Activated CD8-positive, alpha-beta T cell treated with anti-CD3 and anti-CD28 coated beads, Interleukin-2, amount 10 ng/mL, durations not matched to agents 7 days and 5 days (primary cell): Measurements from ENCODE around the gene LRMDA. TPM values are rescaled to one million over a fixed set of nuclear protein-coding genes. Genes with fewer than 3 reads are reported as not detected.

Experiments
- ATAC-seq: fragments of 150-1000 bp; cut with Tn5 transposase; one replicate; pipeline ENCODE4 v1.10.0; 2021; ENCODE audit warnings: moderate library complexity
- CTCF ChIA-PET: fragments of 350-600 bp; sonication (Branson Sonifier 250); formaldehyde crosslinking; loops from one replicate; lab custom pipeline; 2021; ENCODE audit warnings: antibody characterized with exemption; lab: Charles Lee
- POLR2A ChIA-PET: fragments of 350-600 bp; sonication (Branson Sonifier 250); formaldehyde crosslinking; loops from one replicate; lab custom pipeline; 2021; ENCODE audit warnings: antibody characterized with exemption; lab: Charles Lee
- DNase-seq: peaks from one replicate; pipeline ENCODE4 v3.0.0-alpha.2; 2020
- H3K27ac Mint-ChIP-seq: one replicate; pipeline ENCODE4 v1.8.0; 2021; ENCODE audit warnings: mild to moderate bottlenecking, mixed read lengths
- H3K27me3 Mint-ChIP-seq: one replicate; pipeline ENCODE4 v1.8.0; 2021; ENCODE audit warnings: low read depth, mixed read lengths
- H3K36me3 Mint-ChIP-seq: one replicate; pipeline ENCODE4 v1.8.0; 2021; ENCODE audit warnings: low read depth, mixed read lengths
- H3K4me1 Mint-ChIP-seq: one replicate; pipeline ENCODE4 v1.8.0; 2021; ENCODE audit warnings: low read depth, mixed read lengths
- H3K4me3 Mint-ChIP-seq: one replicate; pipeline ENCODE4 v1.8.0; 2021; ENCODE audit warnings: mild to moderate bottlenecking, mixed read lengths
- H3K9me3 Mint-ChIP-seq: one replicate; pipeline ENCODE4 v1.8.0; 2022; ENCODE audit warnings: mixed read lengths; ENCODE audit not compliant: insufficient read depth
- total RNA-seq, 2 experiments: library from RNA; stranded (reverse); gene quantifications; one replicate each; pipeline ENCODE4 v1.2.3, GENCODE V29; 2021

LRMDA gene
- total RNA-seq, 2 experiments from 2014 or later = not detected

DNA sequence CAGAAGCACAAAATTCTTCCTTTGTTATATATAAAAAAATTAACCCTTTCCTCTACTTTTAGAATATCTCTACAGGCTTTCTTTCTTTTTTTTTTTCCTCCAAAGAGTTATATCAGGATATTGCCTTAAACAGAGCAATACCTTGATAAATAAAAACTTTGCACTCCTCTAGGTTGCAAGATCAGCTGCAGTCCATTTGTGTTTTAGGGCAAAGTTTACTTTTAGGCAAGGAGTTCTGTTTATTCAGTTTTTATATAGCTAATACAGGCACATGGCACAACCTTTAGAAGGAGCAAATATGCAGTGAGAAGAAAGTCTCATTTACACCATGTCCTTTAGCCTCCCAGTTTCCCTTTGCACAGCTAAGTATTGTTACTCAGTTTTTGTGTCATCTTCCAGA is 10.3 kb downstream of the LRMDA start:
- DNase-seq (no peak), ATAC-seq (no peak)
- no peak overlapping the region for H3K27ac Mint-ChIP-seq
- peaks cover 21% of the 10 kb centered on the region for H3K9me3 Mint-ChIP-seq
- no peak overlapping the region for H3K4me3 Mint-ChIP-seq
- peaks cover 3% of the 10 kb centered on the region for H3K27me3 Mint-ChIP-seq
- ChIA-PET POLR2A (no interaction called here), CTCF (no interaction called here)
- no peaks in the 10 kb centered on the region for H3K36me3 Mint-ChIP-seq
- H3K4me1 Mint-ChIP-seq = no peaks in the 10 kb centered on the region

DNA sequence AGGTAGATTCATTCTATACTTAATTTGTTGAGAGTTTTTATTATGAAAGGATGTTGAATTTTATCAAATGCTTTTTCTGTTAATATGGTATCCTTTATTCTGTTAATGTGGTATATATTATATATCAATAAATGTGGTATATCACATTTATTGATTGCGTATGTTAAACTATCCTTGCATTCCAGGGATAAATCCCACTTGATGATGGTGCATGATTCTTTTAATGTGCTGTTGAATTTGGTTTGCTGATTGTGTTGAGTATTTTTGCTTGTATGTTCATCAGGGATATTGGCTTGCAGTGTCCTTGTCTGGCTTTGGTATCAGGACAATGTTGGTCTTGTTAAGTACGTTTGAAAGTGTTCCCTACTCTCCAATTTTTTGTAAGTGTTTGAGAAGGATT is 11.9 kb downstream of the LRMDA start:
- no peak for ATAC-seq
- no peak overlapping the region for H3K4me3 Mint-ChIP-seq
- DNase-seq = no peak
- POLR2A ChIA-PET = no interaction called here
- peaks cover 24% of the 10 kb centered on the region for H3K9me3 Mint-ChIP-seq
- H3K27ac Mint-ChIP-seq = no peak overlapping the region
- H3K4me1 Mint-ChIP-seq = no peaks in the 10 kb centered on the region
- CTCF ChIA-PET = no interaction called here
- no peaks in the 10 kb centered on the region for H3K27me3 Mint-ChIP-seq
- no peaks in the 10 kb centered on the region for H3K36me3 Mint-ChIP-seq

DNA sequence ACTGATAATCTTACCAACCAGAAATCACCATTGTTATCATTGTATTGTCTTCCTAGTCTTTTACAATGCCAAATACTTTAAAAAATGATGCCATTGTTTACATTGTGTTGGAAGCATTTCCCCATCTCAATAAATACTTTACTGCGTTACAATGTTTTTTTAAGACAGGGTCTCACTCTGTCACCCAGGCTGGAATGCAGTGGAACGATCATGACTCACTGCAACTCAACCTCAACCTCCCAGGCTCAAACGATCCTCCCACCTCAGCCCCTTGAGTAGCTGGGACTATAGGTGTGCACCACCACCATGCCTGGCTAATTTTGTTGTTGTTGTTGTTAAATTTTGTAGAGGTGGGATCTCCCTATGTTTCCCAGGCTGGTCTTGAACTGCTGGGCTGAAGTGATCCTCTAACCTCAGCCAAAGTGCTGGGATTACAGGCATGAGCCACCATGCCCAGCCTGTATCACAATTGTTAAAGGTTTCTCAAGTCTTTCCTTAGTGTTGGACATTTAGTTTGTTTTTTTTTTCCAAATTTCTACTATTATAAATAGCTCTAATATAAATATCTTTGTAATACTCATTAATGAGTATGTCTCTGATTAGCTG is 13.5 kb downstream of the LRMDA start:
- Mint-ChIP-seq H3K9me3 (peaks cover 24% of the 10 kb centered on the region), H3K27ac (no peak overlapping the region), H3K27me3 (no peaks in the 10 kb centered on the region), H3K36me3 (no peaks in the 10 kb centered on the region), H3K4me3 (no peak overlapping the region), H3K4me1 (no peaks in the 10 kb centered on the region)
- ChIA-PET CTCF (no interaction called here), POLR2A (no interaction called here)
- ATAC-seq (no peak), DNase-seq (no peak)

DNA sequence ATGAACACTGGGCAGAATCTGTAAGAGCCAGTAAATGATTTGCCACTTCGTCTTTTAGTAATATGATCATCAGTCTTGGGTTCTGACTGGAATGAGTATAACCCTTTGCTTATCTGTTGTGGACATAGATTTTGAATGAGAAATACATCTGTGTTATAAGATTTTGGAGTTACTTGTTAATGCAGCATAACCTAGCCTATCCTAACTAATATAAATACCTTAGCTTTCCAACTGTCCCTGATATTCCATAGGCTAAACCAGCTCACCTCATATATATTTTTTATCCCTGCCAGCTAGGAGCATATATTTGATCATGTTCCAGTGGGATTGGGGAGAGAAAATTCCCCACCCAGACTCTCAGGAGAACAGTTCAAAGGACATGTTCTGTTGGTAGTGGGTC is 15.1 kb downstream of the LRMDA start:
- POLR2A ChIA-PET = interaction anchor here (0.6 kb wide), 1 partner anchor 1947 kb away, joined by 3 read pairs; no protein-coding TSS in a partner anchor
- CTCF ChIA-PET = no interaction called here
- Mint-ChIP-seq H3K4me3 (no peak overlapping the region), H3K9me3 (peaks cover 24% of the 10 kb centered on the region), H3K27ac (no peak overlapping the region), H3K36me3 (no peaks in the 10 kb centered on the region), H3K27me3 (no peaks in the 10 kb centered on the region), H3K4me1 (no peaks in the 10 kb centered on the region)
- no peak for ATAC-seq
- no peak for DNase-seq

DNA sequence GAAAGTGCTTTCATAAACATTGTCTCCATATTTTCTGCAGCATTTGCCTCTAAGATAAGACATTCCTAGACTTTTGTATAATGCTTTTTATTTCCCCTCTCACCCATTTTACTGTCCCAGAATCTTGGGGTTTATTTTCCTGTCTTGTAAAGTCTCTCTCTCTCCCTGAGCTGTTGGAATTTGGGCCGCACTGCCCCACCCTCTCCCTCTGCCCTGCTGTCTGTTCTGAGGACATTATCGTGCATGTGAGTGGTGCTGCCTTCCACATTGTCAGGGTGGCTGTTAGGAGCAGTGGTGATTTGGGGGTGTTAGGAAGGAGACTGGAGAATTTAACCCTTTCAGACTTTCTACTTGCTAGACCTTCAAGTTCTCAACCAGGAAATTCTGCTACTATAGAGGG is 16.7 kb downstream of the LRMDA start:
- H3K27me3 Mint-ChIP-seq = no peaks in the 10 kb centered on the region
- H3K4me3 Mint-ChIP-seq = no peak overlapping the region
- DNase-seq (no peak), ATAC-seq (no peak)
- H3K4me1 Mint-ChIP-seq = no peaks in the 10 kb centered on the region
- ChIA-PET CTCF (no interaction called here), POLR2A (no interaction called here)
- H3K27ac Mint-ChIP-seq = no peak overlapping the region
- no peaks in the 10 kb centered on the region for H3K36me3 Mint-ChIP-seq
- H3K9me3 Mint-ChIP-seq = peaks cover 15% of the 10 kb centered on the region

DNA sequence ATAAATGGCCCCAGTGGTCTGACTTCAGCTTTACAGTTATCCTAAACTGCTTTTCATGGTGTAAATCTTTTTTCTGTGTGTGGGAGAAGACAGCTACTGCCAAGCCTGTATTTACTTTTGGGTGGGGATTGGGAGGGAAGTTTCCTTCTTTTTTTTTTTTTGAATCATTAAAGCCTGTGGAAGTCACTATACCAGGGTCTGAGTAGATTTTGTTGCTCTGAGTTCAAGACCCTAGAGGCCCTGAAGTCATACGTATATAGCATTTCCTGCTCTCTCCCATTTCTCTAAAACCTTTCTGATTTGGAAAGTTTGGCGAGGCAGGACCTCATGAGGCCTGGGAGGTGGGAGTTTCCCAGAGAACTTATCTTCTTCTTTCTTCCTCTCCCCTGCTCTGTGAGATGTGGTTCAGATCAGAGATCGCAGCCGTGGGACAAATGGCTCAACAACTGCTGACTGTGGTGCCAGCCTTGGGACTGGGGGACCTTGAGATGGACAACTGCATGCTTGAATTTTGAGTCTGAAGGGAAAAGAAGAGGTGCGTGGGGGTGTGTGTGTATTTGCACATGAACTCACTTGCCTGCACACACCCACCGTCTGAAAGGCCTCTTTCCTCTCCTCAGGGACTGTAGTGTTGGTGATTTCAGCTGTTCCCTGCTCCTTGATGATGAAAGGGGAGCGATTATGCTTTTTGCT is 18.1 kb downstream of the LRMDA start:
- DNase-seq (no peak), ATAC-seq (no peak)
- ChIA-PET POLR2A (no interaction called here), CTCF (no interaction called here)
- peaks cover 15% of the 10 kb centered on the region for H3K9me3 Mint-ChIP-seq
- no peaks in the 10 kb centered on the region for H3K36me3 Mint-ChIP-seq
- H3K4me3 Mint-ChIP-seq = no peak overlapping the region
- H3K27ac Mint-ChIP-seq = no peak overlapping the region
- no peaks in the 10 kb centered on the region for H3K4me1 Mint-ChIP-seq
- H3K27me3 Mint-ChIP-seq = no peaks in the 10 kb centered on the region

DNA sequence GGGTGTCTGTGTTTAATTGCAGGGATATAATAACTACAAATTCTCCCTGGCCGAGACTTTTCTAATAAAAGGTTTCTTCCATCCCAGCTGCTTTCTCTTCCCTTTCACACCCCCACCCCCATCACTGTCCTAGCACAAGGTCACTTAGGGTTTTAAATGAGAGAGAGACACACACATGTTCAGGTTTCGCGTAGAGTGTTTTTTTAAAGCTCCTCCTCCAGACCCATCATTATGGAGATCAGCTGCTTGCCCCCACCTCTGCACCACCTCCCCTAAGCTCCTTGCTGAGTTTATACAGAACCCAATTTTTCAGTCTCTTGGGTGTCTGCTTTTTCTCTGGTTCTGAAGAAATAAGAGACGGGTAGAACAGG is 18.6 kb downstream of the LRMDA start:
- CTCF ChIA-PET = no interaction called here
- Mint-ChIP-seq H3K36me3 (no peaks in the 10 kb centered on the region), H3K27me3 (no peaks in the 10 kb centered on the region), H3K9me3 (peaks cover 15% of the 10 kb centered on the region), H3K4me3 (no peak overlapping the region), H3K4me1 (no peaks in the 10 kb centered on the region), H3K27ac (no peak overlapping the region)
- POLR2A ChIA-PET = no interaction called here
- DNase-seq (no peak), ATAC-seq (no peak)

DNA sequence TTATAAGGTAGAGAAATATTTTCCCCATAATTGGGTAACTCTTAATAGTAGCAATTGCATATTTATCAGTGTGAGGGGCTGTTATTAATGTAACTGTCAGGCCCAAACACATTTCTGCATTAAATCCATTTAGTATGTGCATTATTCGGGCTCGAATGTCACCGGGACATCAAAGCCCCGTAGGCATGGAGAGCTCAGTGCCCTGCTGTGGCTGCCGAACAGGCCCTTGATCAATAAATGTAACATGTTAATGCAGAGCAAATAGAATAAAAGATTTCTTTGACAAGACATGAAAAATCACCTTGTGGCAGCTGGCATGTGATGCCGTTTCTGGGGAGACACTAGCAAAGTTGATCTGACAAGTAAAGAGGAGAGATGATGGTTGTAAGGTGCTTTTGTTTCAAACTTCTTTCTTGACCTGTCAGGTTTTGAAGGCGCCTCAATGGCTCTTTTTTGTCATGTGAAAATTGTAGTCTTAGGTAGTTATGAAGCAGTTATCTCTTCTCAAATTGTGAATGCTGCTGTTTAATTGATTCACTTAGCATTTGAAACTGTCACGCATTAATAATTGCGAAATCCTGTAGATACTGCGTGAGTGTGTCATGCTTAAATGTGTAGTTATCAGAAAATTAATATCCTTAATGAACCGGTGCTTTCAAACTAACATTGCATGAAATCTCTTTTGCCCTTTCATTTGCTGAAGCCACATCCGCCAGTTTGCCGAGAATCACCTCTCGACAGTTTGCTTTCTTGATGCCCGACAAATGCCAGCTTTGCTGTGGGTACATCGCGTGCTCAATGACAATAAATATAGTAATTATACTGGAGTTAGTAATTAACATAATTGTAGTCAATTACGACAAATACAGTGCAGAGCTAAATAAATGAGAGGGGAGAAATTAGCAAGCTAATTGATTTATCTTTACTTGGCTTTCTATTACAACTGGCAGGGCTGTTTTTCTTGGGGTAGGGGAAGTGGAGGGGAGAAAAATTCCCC is 19.5 kb downstream of the LRMDA start:
- ChIA-PET CTCF (no interaction called here), POLR2A (no interaction called here)
- Mint-ChIP-seq H3K4me1 (no peaks in the 10 kb centered on the region), H3K27me3 (peaks cover 2% of the 10 kb centered on the region), H3K9me3 (peaks cover 9% of the 10 kb centered on the region), H3K36me3 (no peaks in the 10 kb centered on the region), H3K27ac (no peak overlapping the region), H3K4me3 (no peak overlapping the region)
- DNase-seq = no peak
- ATAC-seq = no peak

DNA sequence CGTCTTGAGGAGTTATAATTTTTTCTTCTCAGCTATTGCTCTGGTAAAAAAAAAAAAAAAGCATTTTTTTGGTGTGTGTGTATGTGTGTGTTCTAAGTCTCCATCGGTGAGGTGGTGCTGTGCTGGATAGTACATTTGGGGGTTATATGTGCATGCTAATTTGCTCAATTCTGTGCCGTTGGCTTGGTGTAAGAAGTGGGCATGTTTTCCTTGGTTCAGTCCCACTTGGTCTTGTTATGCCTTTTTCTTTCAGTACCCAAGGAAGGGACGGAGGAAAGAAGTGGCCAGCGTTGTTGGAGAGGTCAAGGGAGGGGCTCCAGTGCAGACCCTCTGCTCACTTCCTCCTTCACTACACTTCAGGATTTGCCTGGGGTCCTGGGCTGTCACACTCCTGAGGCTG is 20.4 kb downstream of the LRMDA start:
- Mint-ChIP-seq H3K4me3 (no peak overlapping the region), H3K4me1 (no peaks in the 10 kb centered on the region), H3K27me3 (peaks cover 2% of the 10 kb centered on the region), H3K27ac (no peak overlapping the region), H3K9me3 (peaks cover under 1% of the 10 kb centered on the region), H3K36me3 (no peaks in the 10 kb centered on the region)
- ATAC-seq = no peak
- POLR2A ChIA-PET = no interaction called here
- CTCF ChIA-PET = no interaction called here
- DNase-seq = no peak

DNA sequence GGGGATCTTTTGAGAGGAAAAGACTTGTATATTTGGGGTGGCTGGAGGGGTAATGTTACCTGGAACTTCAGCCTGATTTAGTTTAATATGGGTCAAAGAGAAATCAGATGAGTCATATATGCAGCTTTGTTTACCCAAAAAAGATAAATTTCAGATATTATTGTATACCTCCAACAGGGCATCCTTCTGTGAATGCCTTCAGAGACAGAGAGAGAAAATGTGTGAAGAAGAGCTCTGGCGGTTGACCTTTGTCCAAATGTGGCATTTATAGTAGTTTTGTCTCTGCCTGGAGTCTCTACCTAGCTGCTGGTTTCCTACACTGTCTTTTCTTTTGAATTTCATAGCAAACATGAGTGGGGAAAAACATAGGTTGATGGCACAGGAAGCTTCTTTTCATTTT is 21.6 kb downstream of the LRMDA start:
- Mint-ChIP-seq H3K4me3 (no peak overlapping the region), H3K27ac (no peak overlapping the region), H3K27me3 (peaks cover 4% of the 10 kb centered on the region), H3K36me3 (no peaks in the 10 kb centered on the region), H3K9me3 (no peaks in the 10 kb centered on the region), H3K4me1 (no peaks in the 10 kb centered on the region)
- ATAC-seq = no peak
- DNase-seq = no peak
- POLR2A ChIA-PET = no interaction called here
- CTCF ChIA-PET = no interaction called here

DNA sequence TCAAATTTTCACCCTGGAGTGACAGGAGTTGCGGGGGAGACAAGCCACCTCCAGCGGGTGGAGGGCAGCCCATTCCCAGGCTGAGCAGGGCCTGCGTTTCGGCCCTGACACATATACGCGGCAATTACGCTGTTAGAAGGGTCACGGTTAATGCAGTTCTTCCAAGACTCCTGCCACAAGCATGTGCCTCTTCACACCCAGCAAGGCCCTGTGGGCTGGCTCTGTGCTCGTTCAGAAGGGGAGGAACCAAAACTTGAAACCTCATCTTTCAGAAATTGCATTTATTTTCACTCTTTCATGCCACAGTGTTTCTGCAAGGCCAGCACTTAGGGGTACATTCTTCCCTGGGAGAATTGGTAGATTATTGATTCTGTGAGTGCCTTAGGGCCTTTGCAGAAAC is 24.7 kb downstream of the LRMDA start:
- no peaks in the 10 kb centered on the region for H3K9me3 Mint-ChIP-seq
- H3K4me1 Mint-ChIP-seq = no peaks in the 10 kb centered on the region
- H3K27me3 Mint-ChIP-seq = peaks cover 4% of the 10 kb centered on the region
- DNase-seq = no peak
- no peaks in the 10 kb centered on the region for H3K36me3 Mint-ChIP-seq
- POLR2A ChIA-PET = no interaction called here
- ATAC-seq = no peak
- no peak overlapping the region for H3K27ac Mint-ChIP-seq
- H3K4me3 Mint-ChIP-seq = no peak overlapping the region
- CTCF ChIA-PET = no interaction called here

DNA sequence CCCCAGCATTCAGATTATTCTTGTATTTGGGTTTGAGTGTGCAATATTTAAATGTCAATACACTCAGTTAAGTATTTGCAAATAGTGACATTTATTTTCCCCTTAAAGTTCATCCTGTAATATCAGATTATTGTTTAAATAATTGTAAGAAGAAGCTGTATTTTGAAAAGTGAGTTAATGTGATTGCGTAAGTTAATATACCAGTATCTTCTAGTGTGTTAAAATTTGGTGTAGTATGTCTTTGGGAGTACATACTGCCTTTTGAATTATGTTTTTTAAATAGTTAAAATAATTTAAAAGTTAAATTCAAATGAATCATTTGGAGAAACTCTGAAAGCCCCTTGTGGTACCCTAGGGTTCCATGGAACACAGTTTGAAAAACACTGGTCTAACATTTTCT is 28.6 kb downstream of the LRMDA start:
- POLR2A ChIA-PET = no interaction called here
- H3K4me3 Mint-ChIP-seq = no peak overlapping the region
- ATAC-seq (no peak), DNase-seq (no peak)
- CTCF ChIA-PET = no interaction called here
- peaks cover 5% of the 10 kb centered on the region for H3K27me3 Mint-ChIP-seq
- no peaks in the 10 kb centered on the region for H3K9me3 Mint-ChIP-seq
- no peaks in the 10 kb centered on the region for H3K36me3 Mint-ChIP-seq
- H3K27ac Mint-ChIP-seq = no peak overlapping the region
- no peaks in the 10 kb centered on the region for H3K4me1 Mint-ChIP-seq
